MCF 10A (cell line): Measurements from ENCODE around the gene COX19. TPM values are rescaled to one million over a fixed set of nuclear protein-coding genes. Genes with fewer than 3 reads are reported as not detected.

ENCODE experiments used
- BruUV-seq: library from RNA; stranded (reverse); fragments of 400-500 nt; replicated peaks from 2 replicates; lab custom pipeline; 2021; lab: Mats Ljungman, UMichigan
- CTCF ChIA-PET: fragments of 300-600 bp; sonication (Branson Sonifier 250); formaldehyde crosslinking; extraction: SDS; loops from one replicate; lab custom pipeline; 2021; ENCODE audit warnings: antibody characterized with exemption, inconsistent platforms; lab: Yijun Ruan, JAX
- POLR2A ChIA-PET: fragments of 300-600, 350-650 bp; sonication (Branson Sonifier 250); formaldehyde crosslinking; extraction: SDS; loops from one replicate; lab custom pipeline; 2020; ENCODE audit warnings: antibody characterized with exemption, inconsistent platforms; lab: Yijun Ruan, JAX
- DNase-seq: peaks from one replicate; pipeline ENCODE4 v3.0.0-alpha.2; 2018; ENCODE audit not compliant: unreplicated experiment
- H3K27ac Mint-ChIP-seq: one replicate; pipeline ENCODE4 v1.8.0; 2022; ENCODE audit warnings: mild to moderate bottlenecking, low read depth, mixed read lengths; ENCODE audit not compliant: unreplicated experiment
- H3K27me3 Mint-ChIP-seq: one replicate; pipeline ENCODE4 v1.8.0; 2022; ENCODE audit warnings: mixed read lengths; ENCODE audit not compliant: insufficient read depth, unreplicated experiment
- H3K36me3 Mint-ChIP-seq: one replicate; pipeline ENCODE4 v1.8.0; 2022; ENCODE audit warnings: mild to moderate bottlenecking, moderate library complexity, mixed read lengths; ENCODE audit not compliant: insufficient read depth, unreplicated experiment
- H3K4me1 Mint-ChIP-seq: one replicate; pipeline ENCODE4 v1.8.0; 2022; ENCODE audit warnings: mixed read lengths; ENCODE audit not compliant: insufficient read depth, unreplicated experiment
- H3K4me3 Mint-ChIP-seq: one replicate; pipeline ENCODE4 v1.8.0; 2022; ENCODE audit warnings: mild to moderate bottlenecking, moderate library complexity, mixed read lengths; ENCODE audit not compliant: unreplicated experiment
- H3K9me3 Mint-ChIP-seq: one replicate; pipeline ENCODE4 v1.8.0; 2022; ENCODE audit warnings: mixed read lengths; ENCODE audit not compliant: unreplicated experiment
- CTCF ChIP-seq: fragments of 200-600 bp; IDR thresholded peaks from one replicate; pipeline ENCODE4 v1.8.0; 2022; ENCODE audit warnings: antibody characterized with exemption, mild to moderate bottlenecking; ENCODE audit not compliant: unreplicated experiment
- intact Hi-C: fragments of 100-400 bp; cut with micrococcal nuclease; formaldehyde crosslinking; loops from 2 replicates; pipeline ENCODE4 v1.14.1; 2022
- total RNA-seq: library from RNA; stranded (reverse); gene quantifications from 2 replicates; pipeline ENCODE4 v1.2.3, GENCODE V29; 2022

Gene COX19
- total RNA-seq, 1 experiment from 2014 or later, result 16.5 TPM

DNA sequence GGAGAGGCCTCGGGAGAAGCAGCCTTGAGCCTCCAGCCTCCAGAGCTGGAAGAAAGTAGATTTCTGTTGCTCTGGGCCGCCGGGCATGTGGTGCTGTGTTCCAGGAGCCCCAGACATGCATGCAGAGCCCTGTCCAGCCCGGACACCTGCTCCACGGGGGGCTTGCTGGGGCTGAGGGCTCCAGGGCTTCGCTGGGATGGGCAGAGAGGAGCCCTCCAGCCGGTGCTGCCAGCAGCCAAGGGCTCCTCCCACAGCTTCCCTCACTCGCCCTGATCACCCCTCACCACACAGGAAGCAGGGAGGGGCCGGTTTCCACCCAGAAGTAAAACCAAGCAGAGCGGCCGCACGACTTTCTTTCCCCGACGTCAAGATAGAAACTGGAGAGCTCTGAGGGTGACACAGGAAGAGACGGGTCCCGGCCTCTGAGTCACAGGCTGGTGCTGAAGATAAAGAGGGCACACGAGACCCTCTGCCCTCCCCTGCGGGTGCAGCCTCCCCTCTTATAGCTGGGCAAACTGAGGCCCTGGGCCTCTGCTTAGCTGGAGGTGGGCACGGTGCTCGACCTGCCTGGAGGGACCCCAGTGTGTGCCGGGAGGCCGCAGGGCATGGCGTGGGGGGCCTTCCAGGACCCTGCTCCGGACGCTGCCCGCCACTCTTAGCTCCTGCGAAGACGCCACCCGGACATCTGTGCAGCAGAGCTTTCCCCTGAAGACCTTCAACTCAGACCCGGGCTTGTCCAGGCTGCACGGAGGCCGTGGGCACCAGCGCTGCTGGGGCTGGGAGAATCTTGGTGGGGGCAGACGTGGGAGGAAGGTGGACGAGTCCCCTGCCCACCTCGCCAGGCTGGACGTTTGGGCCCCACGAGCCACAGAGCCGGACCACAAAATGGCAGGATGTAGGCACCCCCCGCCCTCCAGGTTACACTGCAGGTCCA is 52.0 kb downstream of the COX19 start:
- intact Hi-C loops, result no loop called here
- Mint-ChIP-seq H3K4me3 (no peak overlapping the region), H3K9me3 (no peaks in the 10 kb centered on the region), H3K36me3 (no peaks in the 10 kb centered on the region), H3K4me1 (no peaks in the 10 kb centered on the region), H3K27me3 (no peaks in the 10 kb centered on the region), H3K27ac (no peak overlapping the region)
- no TSS peak for BruUV-seq
- DNase-seq, result no peak
- ChIA-PET POLR2A (interaction anchor here (0.6 to 1.6 kb wide), 2 partner anchors 10 to 15 kb away, joined by 3 read pairs; no protein-coding TSS in a partner anchor), CTCF (no interaction called here)
- no peak for TF ChIP-seq CTCF

GRCh38 chr7:922334-923107 is 52.8 kb downstream of the COX19 start:
- BruUV-seq, result no TSS peak
- Mint-ChIP-seq H3K27me3 (no peaks in the 10 kb centered on the region), H3K36me3 (no peaks in the 10 kb centered on the region), H3K4me3 (no peak overlapping the region), H3K27ac (no peak overlapping the region), H3K9me3 (no peaks in the 10 kb centered on the region), H3K4me1 (no peaks in the 10 kb centered on the region)
- ChIA-PET CTCF (no interaction called here), POLR2A (interaction anchor here (0.6 to 1.6 kb wide), 3 partner anchors 9 to 14 kb away, joined by 3 to 4 read pairs (median 3); no protein-coding TSS in a partner anchor)
- no peak for TF ChIP-seq CTCF
- no peak for DNase-seq
- intact Hi-C loops, result no loop called here

DNA sequence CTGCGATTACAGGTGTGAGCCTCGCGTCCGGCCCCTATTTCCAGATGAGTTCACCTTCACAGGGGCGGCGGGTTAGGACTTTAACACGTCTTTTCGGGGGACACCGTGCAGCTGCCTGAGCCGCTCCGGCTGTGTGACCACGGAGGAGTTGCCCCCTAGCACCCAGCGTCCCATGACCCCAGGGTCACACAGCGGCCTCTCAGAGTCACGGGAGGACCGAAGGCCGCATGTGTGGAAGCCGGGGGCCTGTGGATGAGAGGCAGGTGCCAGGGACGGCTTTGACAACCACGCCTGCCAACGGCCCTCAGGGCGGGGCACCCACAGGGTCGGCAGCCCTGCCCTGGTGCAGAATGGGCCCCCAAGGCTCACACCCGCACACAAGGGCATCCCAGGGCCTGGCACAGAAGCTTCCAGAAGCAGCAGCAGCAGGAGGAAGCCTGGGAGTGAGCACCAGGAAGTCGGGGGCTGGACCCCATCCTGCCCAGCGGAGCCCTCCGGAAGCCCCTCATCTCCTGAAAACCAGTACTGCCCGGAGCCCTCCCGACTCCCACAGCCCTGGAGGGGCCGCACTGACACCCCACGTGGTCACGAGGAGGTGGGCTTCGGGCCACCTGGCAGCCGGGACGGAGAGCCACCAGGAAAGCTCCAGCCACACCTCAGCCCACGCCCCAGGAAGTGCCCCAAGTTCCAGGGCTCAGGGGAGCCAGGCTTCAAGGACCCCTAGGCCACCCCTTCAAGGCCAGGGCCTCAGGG is 53.6 kb downstream of the COX19 start:
- intact Hi-C loops, result no loop called here
- POLR2A ChIA-PET, result interaction anchor here (0.6 to 1.6 kb wide), 2 partner anchors 9 to 14 kb away, joined by 3 to 4 read pairs; no protein-coding TSS in a partner anchor

More for the DNA sequence above, 53.6 kb downstream of the COX19 start:
- Mint-ChIP-seq H3K27ac (no peak overlapping the region), H3K4me3 (no peak overlapping the region), H3K36me3 (no peaks in the 10 kb centered on the region), H3K27me3 (no peaks in the 10 kb centered on the region), H3K4me1 (no peaks in the 10 kb centered on the region), H3K9me3 (no peaks in the 10 kb centered on the region)
- CTCF ChIA-PET, result interaction anchor here (0.6 to 0.8 kb wide), 4 partner anchors 8 to 262 kb away, joined by 3 to 5 read pairs (median 4); no protein-coding TSS in a partner anchor
- no peak for DNase-seq
- no peak for TF ChIP-seq CTCF
- BruUV-seq, result no TSS peak
